ENCODE data around the gene LTBP2.

LTBP2 gene

GRCh38 chr14:74571901-74572725 lies 39.9 kb downstream of the LTBP2 start:
- H3K4me3 ChIP-seq (ENCODE audit: low read depth, low read length), result peak overlapping the region; percentile 23
- in situ Hi-C loops (cut with HindIII; ENCODE audit: low pct_ligation_motif_present, low sequenced_read_pairs), result no loop called here
- DNase-seq, result peak; percentile 98
- no peaks in the 10 kb centered on the region for H3K36me3 ChIP-seq (replicated peaks)
- H3K27me3 ChIP-seq (replicated peaks), result no peaks in the 10 kb centered on the region
- H3K27ac ChIP-seq, result peak overlapping the region; percentile 98
- no peak for TF ChIP-seq CTCF (IDR thresholded peaks at IDR 0.05; ENCODE audit: low read depth, low read length, missing control alignments)

DNA sequence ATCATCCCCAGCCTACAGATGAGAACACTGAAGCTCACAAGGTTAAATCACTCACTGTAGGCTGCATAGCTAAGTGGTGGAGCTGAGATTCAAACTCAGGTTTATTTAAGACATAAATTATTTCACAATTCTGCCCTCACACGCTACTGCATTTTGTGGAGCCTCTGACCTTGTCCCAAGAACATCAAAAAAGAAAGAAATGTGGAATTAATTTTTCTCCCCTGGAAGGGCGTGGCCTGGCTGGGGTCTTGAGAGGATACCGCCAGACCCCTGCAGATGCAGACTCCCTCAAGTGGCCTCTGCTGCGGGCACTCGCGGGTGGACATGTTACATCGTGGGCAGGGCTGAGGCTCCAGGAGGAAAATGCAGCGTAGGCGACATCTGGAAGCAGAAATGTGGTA lies 40.6 kb downstream of the LTBP2 start:
- H3K27me3 ChIP-seq (replicated peaks), result no peaks in the 10 kb centered on the region
- H3K36me3 ChIP-seq (replicated peaks), result no peaks in the 10 kb centered on the region
- DNase-seq, result peak; percentile 57
- in situ Hi-C loops (cut with HindIII; ENCODE audit: low pct_ligation_motif_present, low sequenced_read_pairs), result no loop called here
- TF ChIP-seq CTCF (IDR thresholded peaks at IDR 0.05; ENCODE audit: low read depth, low read length, missing control alignments), result no peak
- H3K4me3 ChIP-seq (ENCODE audit: low read depth, low read length), result no peak overlapping the region
- peak overlapping the region; percentile 98 for H3K27ac ChIP-seq

DNA sequence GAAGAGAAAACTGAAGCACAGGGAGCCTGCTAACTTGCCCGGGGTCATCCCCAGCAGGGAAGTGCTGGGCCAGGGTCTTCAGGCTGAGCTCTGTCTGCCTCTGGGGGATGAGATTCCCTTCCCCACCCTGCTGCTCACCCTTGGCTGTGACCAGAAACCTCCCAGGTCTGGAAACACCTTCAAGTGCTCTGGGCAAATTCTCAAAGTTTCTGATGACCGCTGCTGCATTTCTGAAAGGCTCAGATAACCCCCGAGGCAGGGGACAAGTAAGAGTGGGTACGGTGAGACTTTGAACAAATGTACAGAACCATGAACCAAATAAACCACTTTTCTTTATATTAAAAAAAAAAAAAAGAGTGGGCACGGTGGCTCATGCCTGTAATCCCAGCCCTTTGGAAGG lies 41.3 kb downstream of the LTBP2 start:
- TF ChIP-seq CTCF (IDR thresholded peaks at IDR 0.05; ENCODE audit: low read depth, low read length, missing control alignments), result no peak
- no peak for DNase-seq
- in situ Hi-C loops (cut with HindIII; ENCODE audit: low pct_ligation_motif_present, low sequenced_read_pairs), result no loop called here
- Histone ChIP-seq H3K4me3 (ENCODE audit: low read depth, low read length) (no peak overlapping the region), H3K27ac (peak overlapping the region; percentile 98), H3K36me3 (replicated peaks) (no peaks in the 10 kb centered on the region), H3K27me3 (replicated peaks) (no peaks in the 10 kb centered on the region)

DNA sequence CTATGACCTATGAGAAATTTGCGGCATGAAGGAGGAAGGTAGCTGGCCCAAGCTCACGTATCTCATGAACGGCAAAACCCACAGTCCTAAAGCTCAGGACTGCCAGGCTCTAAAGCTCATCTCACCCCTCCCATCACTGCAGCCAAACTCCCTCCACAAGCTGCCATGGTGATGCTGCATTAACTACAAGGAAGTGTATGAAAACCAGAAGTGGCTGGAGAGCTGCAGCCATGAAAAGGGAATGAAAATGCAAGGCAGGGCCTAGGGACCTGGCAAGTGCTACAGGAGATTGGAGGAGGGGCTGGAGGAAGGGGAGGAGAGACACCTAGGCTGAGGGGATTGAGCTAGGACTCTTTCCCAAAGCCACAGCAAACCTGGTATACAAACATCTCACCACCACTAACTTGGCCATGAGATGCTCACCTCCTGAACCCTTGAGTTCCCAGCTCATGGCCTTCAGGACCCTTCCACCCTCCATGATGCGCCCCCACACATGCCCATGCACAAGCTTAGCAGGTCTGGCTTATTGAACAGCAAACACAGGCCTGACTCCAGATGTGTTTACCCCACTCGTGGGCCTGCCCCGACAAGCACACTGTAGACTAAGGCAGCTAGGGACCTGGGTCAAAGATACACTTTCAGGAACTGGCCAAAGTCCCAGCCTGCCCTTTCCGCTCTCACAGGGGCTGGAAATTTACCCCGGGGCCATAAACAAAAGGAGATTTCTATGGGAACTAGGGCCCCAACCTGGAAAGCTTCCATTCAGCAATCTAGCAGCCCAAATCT lies 42.0 kb downstream of the LTBP2 start:
- TF ChIP-seq CTCF (IDR thresholded peaks at IDR 0.05; ENCODE audit: low read depth, low read length, missing control alignments), result no peak
- Histone ChIP-seq H3K36me3 (replicated peaks) (no peaks in the 10 kb centered on the region), H3K4me3 (ENCODE audit: low read depth, low read length) (no peak overlapping the region), H3K27me3 (replicated peaks) (no peaks in the 10 kb centered on the region), H3K27ac (peak overlapping the region; percentile 98)
- no peak for DNase-seq
- in situ Hi-C loops (cut with HindIII; ENCODE audit: low pct_ligation_motif_present, low sequenced_read_pairs), result no loop called here

GRCh38 chr14:74569387-74569786 lies 42.6 kb downstream of the LTBP2 start:
- no peak for TF ChIP-seq CTCF (IDR thresholded peaks at IDR 0.05; ENCODE audit: low read depth, low read length, missing control alignments)
- no peaks in the 10 kb centered on the region for H3K36me3 ChIP-seq (replicated peaks)
- H3K4me3 ChIP-seq (ENCODE audit: low read depth, low read length), result no peak overlapping the region
- H3K27ac ChIP-seq, result no peak overlapping the region
- H3K27me3 ChIP-seq (replicated peaks), result no peaks in the 10 kb centered on the region
- no peak for DNase-seq
- in situ Hi-C loops (cut with HindIII; ENCODE audit: low pct_ligation_motif_present, low sequenced_read_pairs), result no loop called here

All from brain microvascular endothelial cell (primary cell).